Erythroblast (primary cell): ENCODE data around the gene TTLL5.
"Not testable (repeated sequence)": the region's sequence is repeated elsewhere in the genome, so short reads cannot be mapped to it uniquely, and the experiment has no call there.

Experiments
- DNase-seq, 2 experiments: peaks; one replicate each; lab custom pipeline; 2025; lab: John Stamatoyannopoulos, UW
- GATA1 ChIP-seq: IDR thresholded peaks from 2 replicates; pipeline ENCODE4 v1.6.1; 2011; ENCODE audit warnings: low read depth, mild to moderate bottlenecking, control low read depth, low read length, moderate library complexity
- POLR2A ChIP-seq: IDR thresholded peaks from 2 replicates; pipeline ENCODE4 v1.6.1; 2011; ENCODE audit warnings: mild to moderate bottlenecking, low read length

The TTLL5 gene

DNA sequence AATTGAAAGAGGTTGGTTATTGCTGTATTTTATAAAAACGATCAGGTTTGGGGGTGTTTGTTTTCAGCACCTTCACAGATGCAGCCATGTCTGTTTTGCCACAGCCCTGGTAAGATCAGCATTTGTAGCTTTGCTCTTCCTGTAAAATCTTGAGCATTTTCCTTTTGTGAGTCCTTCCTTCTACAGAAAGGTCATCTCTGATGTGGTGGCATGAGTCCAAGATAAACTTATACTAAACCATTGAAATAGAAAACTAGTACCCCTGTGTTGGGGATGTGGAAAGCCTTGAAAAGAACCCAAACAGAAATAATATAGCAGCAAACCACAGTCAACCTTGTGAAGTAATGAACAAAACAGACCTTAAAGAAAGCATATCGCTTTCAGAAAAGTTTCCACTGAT is 235.3 kb downstream of the TTLL5 start:
- no peak for DNase-seq
- TF ChIP-seq POLR2A (no peak), GATA1 (no peak)

DNA sequence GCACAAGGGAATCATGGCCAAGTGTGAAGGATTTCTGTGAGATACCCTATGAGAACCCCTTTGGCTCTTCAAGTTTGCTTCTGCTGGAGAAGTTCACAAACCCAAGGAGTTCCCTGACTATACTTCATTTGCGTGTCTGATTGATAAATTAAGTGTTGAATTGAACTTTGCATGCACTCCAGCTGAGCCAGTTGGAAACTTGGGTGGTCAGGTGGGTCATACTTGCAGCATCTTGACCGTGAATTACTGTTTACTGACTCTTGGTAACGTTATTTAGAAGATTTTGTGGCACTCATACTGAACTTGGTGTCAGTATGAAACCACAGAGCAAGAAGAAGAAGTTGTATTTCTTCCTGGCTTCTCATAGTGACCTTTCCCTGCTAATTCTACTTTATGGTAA is 243.3 kb downstream of the TTLL5 start:
- no peak for DNase-seq
- no peak for TF ChIP-seq POLR2A
- TF ChIP-seq GATA1, result no peak

DNA sequence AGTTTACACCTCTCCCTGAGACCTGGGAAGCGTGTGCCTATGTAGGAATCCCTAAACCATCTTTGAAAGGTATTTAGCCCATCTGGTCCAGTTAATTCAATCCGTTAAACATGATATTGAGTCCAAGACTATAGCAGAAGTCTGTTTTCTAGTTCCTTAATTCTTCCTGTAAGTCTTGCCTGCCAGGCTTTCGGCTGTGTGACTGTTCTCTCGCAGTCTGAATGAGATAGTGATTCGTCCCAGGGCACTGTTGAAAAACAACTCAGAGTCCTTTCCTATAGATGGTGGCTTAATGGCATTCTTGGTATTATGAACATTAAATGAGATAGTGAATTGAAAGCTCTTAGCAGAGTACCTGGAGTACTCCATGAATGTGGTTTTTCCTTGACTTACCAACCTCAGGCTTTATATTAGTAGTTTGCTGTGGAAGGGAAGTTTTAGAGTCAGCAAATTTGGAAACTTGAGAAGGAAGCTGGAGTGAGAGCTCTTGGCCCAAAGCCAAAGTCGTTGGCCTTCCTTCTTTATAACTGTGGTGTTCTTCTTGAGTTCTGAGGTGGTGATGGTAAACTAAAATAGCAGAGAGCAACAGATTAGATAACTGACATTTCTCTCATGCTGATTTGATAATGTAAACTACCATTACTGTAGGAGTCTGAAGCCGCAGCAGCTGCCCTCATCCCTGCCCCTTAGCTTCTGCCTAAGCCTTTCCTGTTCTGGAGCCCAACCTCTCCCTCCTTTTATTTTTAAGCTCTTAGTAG is 244.3 kb downstream of the TTLL5 start:
- TF ChIP-seq POLR2A, result no peak
- TF ChIP-seq GATA1, result no peak
- DNase-seq, result peak; percentile 5 to 12

DNA sequence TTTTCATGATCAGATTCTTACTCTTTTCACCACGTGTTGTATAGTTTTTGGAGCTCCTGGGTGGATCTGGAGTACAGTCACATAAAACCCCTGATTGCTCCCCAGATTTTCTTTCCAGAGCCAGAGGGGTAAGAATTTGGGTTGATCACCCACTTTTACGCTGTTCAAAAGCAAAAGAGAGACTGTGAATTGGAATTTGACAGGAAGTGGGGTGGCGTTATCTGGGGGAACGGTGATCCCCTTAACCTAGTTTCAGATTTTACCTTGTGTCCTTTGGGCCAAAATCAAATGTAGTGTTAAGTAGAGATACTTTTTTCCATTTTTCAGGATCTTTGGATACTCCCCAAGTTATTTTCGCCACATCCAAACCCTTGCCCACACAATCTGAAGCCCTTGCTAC is 245.2 kb downstream of the TTLL5 start:
- DNase-seq, result no peak
- TF ChIP-seq POLR2A (no peak), GATA1 (no peak)

DNA sequence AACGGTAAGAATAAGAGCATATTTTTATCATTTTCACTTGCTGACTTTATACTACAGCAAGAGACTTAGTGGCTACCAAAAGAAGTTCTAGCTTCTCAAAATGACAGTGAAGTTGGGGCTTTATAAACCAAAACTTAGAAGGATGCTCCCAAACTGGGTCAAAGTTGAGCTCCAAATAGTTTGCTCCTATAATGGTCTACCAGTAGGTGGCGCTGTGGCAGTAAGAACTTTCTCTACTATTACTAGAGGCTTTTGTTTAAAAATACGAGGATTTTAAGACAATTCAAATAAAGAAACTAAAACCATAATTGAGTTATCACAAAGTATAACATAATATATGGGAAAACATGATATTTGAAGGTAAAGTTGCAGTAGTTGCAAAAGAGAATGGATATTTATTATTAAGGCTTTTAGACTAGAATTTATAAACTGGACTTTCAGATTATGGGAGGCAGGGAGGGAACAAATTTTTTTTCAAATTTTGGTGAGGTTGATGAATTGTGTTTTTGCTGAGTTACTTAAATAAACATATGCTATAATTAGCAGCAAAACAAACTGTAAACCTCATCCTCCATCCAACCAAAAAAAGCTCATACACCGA is 245.7 kb downstream of the TTLL5 start:
- TF ChIP-seq POLR2A (no peak), GATA1 (no peak)
- DNase-seq, result peak; percentile 67 to 83

DNA sequence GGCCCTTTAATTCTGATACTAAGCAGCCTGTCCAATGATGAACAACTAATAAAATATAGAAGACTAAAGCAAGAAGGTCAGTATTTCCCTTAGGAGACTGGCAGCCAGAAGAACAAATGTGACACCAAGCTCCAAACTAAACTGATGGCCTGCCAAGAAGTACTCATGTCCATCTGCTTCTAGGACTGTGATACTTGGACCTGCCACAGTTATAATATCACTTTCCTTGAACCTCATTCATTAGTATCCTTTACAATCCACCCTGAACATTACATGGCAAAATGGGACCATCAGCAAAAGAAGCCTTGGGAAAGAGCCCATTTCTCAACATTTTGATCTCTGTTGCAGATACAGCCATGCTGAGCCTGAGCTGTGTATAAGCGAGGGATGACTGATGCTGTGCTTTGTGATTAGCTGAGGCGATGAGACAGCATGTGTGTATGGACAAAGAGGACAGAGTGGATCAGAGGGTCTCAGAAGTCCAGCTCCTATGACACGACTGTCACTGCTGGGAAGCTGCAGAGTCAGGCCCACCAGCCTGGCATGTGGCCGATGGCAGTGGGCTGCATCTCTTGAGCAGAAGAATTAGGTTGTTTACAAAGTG is 246.8 kb downstream of the TTLL5 start:
- TF ChIP-seq POLR2A, result no peak
- no peak for TF ChIP-seq GATA1
- DNase-seq, result no peak

DNA sequence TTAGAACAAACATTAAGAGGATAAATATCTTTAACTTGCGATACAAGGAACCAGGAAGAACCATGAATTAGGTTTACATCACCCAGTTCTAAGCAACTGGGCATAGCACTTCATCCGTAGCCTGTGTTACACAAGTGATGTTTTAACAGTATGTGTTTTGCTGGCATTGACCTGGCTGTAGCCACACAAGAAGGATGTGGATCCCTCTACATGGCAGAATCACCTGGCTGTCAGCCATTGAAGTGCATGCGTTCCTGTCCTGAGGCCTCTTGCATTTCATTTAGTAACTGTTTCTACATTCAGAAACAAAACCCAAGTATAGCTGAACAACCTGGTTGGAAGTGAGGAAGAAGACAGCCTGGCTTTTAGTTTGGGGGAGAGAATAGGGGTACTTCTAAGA is 248.6 kb downstream of the TTLL5 start:
- DNase-seq, result no peak
- TF ChIP-seq GATA1 (no peak), POLR2A (no peak)

DNA sequence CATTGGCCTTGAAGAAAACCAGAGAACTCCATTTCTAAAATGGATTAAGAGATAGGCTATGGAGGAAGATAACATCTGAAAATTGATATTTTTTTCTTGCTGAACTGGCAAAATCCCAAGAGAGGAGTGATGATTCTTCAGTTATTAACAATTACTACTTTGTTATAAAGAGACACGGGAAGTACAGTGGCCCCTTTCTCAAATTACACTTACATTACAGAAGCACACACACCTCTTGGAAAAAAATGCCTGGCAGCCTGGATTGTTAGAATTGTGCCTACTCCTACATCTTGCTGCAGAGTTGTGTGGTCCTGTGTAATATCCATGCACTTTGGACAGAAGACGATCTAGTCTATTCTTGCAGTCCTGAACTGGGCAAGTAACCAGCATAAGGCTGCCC is 249.0 kb downstream of the TTLL5 start:
- TF ChIP-seq POLR2A (no peak), GATA1 (no peak)
- DNase-seq, result no peak

DNA sequence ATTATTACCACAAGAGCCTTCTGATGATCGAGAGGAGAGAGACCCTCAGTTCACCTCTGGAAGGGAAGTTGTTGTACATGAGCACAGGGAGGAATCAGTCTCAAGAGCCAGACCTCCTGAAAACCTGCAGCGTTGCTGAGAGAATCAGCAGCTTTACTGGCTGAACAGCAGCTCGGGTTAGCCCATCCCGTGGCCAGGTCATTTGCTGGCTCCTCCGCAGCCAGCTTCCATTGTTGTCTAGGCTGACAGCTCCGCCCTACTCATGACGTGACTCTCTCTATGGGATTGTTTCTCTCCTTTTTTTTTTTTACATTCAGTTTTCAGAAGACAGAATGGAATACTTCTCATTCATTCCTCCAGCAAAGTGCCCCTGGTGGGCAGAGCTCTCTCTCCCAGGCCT is 250.8 kb downstream of the TTLL5 start:
- TF ChIP-seq POLR2A, result no peak
- TF ChIP-seq GATA1, result no peak
- DNase-seq, result no peak

DNA sequence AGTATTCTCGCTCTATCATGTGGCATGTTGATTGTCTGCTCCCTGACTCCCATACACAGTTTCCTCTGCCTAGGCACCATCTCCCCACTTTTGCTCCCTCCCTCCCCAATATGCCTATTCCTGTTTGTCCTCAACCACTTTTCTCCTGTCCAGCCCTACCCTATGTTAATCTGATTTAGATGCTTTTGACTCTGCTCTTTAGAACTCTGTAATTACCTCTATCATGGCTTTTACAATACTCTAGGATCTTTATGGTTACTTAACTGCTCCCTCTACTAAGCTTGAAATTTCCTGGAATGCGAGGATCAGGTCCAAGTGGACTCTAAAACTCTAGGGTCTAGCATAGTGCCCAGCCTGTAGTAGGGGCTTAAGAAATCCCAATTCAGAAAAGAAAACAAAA is 252.1 kb downstream of the TTLL5 start:
- no peak for DNase-seq
- TF ChIP-seq POLR2A (no peak), GATA1 (no peak)

DNA sequence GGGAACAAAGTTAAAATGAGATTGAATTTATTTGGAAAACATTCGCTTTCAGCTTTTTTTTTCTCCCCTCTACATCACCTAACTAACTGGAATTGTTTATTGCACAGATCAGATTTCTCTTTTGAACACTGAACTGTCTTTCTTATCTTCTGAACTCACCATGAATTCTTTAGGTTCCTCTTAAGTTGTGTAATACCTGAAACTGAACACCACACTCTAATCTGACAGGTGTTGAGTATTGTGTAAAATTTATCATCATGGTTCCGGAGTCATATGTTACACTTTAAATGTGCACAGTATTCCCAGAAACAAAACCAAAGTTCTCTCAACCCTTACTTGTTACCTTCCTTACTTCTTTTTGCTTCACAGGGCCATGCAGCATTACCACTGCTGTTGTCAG is 254.0 kb downstream of the TTLL5 start:
- DNase-seq, result no peak

DNA sequence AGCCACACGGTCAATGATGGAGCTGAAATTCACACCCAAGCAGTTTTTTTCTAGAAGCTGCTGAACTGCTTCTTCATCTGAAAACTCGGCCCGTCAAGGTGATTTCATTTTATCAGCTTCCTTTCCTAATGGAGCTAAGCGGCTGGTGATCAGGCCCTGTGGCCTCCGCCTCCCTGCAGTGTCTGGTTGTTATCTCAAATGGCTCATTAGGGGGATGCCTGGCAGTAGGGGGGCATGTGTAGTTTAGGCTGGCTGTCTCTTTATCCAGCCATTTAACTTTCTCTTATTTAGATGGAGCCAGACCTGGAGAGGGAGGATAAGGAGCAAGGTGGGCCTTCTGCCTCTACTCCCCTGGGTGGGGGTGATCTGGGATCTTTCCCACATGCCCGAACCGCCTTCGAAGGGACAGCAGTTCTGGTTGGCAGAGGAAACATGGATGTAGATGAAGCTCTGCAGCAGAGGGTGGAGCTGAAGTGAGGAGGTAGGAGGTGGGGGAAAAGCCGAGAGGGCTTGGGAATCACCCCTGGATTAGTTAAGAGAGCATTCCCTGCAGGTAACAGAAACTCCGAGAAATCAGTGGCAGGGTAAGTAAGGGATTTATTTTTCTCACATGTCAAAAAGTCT is 256.4 kb downstream of the TTLL5 start:
- TF ChIP-seq POLR2A, result no peak
- TF ChIP-seq GATA1, result no peak
- no peak for DNase-seq

More for the DNA sequence above, 254.0 kb downstream of the TTLL5 start:
- TF ChIP-seq GATA1, result no peak
- no peak for TF ChIP-seq POLR2A

DNA sequence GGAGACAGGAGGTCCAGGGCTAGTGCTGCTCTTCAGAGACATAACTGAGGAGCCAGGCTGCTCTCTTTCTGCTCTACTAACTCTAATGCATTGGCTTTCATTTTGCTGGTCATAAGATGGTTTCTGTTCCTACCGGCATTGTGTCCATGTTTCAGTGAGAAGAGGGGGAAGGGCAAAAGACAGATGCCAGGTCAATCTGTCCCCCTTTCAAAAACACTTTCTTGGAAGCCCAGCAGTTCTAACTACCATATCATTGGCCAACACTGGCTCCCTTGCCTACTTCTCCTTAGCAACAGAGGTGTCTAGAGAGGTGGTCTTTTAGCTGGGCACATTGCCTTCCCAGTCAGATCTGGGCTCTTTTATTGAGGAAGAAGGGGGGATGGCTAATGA is 256.9 kb downstream of the TTLL5 start:
- TF ChIP-seq GATA1, result no peak
- no peak for TF ChIP-seq POLR2A
- DNase-seq, result no peak

DNA sequence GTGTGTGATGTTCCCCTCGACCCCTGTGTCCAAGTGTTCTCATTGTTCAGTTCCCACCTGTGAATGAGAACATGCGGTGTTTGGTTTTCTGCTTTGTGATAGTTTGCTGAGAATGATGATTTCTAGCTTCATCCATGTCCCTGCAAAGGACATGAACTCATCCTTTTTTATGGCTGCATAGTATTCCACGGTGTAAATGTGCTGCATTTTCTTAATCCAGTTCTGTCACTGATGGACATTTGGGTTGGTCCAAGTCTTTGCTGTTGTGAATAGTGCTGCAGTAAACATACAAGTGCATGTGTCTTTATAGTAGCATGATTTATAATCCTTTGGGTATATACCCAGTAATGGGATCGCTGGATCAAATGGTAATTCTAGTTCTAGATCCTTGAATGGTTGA is 259.4 kb downstream of the TTLL5 start:
- not testable (repeated sequence) for DNase-seq

DNA sequence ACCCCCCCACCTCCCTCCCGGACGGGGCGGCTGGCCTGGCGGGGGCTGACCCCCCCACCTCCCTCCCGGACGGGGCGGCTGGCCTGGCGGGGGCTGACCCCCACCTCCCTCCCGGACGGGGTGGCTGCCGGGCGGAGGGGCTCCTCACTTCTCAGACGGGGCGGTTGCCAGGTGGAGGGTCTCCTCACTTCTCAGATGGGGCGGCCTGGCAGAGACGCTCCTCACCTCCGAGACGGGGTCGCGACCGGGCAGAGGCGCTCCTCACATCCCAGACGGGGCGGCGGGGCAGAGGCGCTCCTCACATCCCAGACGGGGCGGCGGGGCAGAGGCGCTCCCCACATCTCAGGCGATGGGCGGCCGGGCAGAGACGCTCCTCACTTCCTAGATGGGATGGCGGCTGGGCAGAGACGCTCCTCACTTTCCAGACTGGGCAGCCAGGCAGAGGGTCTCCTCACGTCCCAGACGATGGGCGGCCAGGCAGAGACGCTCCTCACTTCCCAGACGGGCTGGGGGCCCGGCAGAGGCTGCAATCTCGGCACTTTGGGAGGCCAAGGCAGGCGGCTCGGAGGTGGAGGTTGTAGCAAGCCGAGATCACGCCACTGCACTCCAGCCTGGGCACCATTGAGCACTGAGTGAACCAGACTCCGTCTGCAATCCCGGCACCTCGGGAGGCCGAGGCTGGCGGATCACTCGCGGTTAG is 264.2 kb downstream of the TTLL5 start:
- not testable (repeated sequence) for DNase-seq
